Measurements from ENCODE around the gene TRPC4.
"Not testable (repeated sequence)": the region's sequence is repeated elsewhere in the genome, so short reads cannot be mapped to it uniquely, and the experiment has no call there.

The TRPC4 gene

GRCh38 chr13:37596805-37597204 lies 272.8 kb downstream of the TRPC4 start:
- DNase-seq: no peak

- no peak for DNase-seq
These were observed 274.4 kb downstream of the TRPC4 start for GRCh38 chr13:37595162-37595561.

- DNase-seq: no peak
These were observed 275.0 kb downstream of the TRPC4 start for GRCh38 chr13:37594550-37594949.

- not testable (repeated sequence) for DNase-seq
These were observed 280.2 kb downstream of the TRPC4 start for GRCh38 chr13:37589381-37589780.

- no peak for DNase-seq
These were observed 282.3 kb downstream of the TRPC4 start for GRCh38 chr13:37587236-37587635.
